NB4 (cell line): ENCODE measurements around the gene PDC.

ENCODE experiments used
- DNase-seq: peaks from one replicate; pipeline ENCODE4 v3.0.0; 2010; ENCODE audit warnings: low read depth
- H3K4me3 ChIP-seq: one replicate; pipeline ENCODE4 v1.5.1; 2011; ENCODE audit warnings: mild to moderate bottlenecking, low read depth, low read length, moderate library complexity
- CTCF ChIP-seq: IDR thresholded peaks from one replicate; pipeline ENCODE4 v1.5.1; 2012; ENCODE audit warnings: low read depth, low read length
- MYC ChIP-seq: IDR thresholded peaks from 2 replicates; pipeline ENCODE4 v1.6.1; 2011; ENCODE audit warnings: low read depth, low read length
- POLR2A ChIP-seq: IDR thresholded peaks from 2 replicates; pipeline ENCODE4 v1.6.1; 2011; ENCODE audit warnings: mild to moderate bottlenecking; ENCODE audit not compliant: insufficient read length; ENCODE audit errors: extremely low read depth
- TF ChIP-seq, protein P1 (sequence below): IDR thresholded peaks from 2 replicates; pipeline ENCODE4 v1.6.1; 2011; ENCODE audit warnings: low read depth, low read length

Gene PDC

DNA sequence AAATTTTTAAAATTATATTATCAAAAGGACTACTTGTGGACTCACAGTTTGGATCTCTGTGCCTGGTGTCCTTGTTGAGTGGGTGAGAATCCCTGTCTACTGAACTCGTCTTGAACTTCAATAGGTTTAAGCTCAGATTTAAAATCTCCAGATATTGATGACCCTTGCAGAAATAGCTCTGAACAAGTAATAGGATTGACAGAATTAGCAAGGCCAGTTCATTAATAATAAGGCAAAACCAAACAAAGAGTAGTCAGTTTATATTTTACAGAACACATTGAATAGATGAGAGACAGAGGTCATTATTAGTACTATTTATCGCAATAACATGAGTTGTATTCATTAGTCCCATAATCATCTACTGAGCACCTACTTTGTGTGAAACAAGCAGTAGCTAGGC lies at the start of gene PDC:
PDC (minus strand) TSS at position 101 of the 400 bp plus-strand sequence. CDS start 11,655 bp downstream, outside the sequence.
- no peak within 1 kb of the TSS for H3K4me3 ChIP-seq
- DNase-seq, result no peak
- no peak for TF ChIP-seq MYC
- TF ChIP-seq, protein P1, sequence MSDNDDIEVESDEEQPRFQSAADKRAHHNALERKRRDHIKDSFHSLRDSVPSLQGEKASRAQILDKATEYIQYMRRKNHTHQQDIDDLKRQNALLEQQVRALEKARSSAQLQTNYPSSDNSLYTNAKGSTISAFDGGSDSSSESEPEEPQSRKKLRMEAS, result no peak
- TF ChIP-seq POLR2A, result no peak
- TF ChIP-seq CTCF, result no peak

GRCh38 chr1:186503190-186503589 lies 42.3 kb upstream of the PDC start:
- no peak overlapping the region for H3K4me3 ChIP-seq
- DNase-seq, result no peak
- TF ChIP-seq POLR2A (no peak), CTCF (no peak), MYC (no peak)
- TF ChIP-seq, protein P1, result no peak

DNA sequence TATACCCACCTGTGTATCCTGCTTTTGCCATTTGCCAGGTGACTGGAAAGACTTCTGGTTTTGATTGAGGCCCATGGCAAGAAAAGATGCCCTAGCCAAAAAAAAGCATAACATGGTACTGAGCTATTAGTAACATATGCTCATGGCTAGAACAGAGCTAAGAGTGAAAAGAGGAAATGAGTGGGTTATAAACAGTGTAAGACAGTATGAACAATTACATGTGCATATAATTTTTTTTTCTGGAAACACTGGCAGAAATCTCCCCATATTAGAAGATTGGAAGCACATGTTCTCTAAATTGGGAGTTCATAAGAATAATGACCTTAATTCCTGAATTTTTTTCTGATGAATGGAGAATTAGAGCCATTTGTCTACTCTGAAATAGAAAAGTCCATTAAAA lies 41.2 kb upstream of the PDC start:
- no peak for DNase-seq
- H3K4me3 ChIP-seq, result no peak overlapping the region
- TF ChIP-seq, protein P1, result no peak
- TF ChIP-seq POLR2A (no peak), CTCF (no peak), MYC (no peak)

- TF ChIP-seq POLR2A, result no peak
- no peak for TF ChIP-seq MYC
- no peak for TF ChIP-seq CTCF
- TF ChIP-seq, protein P1, result no peak
- no peak for DNase-seq
- H3K4me3 ChIP-seq, result no peak overlapping the region
Measured at GRCh38 chr1:186500804-186501203, 39.9 kb upstream of the PDC start.

GRCh38 chr1:186499571-186499970 lies 38.7 kb upstream of the PDC start:
- TF ChIP-seq, protein P1, result no peak
- no peak for TF ChIP-seq POLR2A
- TF ChIP-seq MYC, result no peak
- no peak for TF ChIP-seq CTCF
- no peak for DNase-seq

DNA sequence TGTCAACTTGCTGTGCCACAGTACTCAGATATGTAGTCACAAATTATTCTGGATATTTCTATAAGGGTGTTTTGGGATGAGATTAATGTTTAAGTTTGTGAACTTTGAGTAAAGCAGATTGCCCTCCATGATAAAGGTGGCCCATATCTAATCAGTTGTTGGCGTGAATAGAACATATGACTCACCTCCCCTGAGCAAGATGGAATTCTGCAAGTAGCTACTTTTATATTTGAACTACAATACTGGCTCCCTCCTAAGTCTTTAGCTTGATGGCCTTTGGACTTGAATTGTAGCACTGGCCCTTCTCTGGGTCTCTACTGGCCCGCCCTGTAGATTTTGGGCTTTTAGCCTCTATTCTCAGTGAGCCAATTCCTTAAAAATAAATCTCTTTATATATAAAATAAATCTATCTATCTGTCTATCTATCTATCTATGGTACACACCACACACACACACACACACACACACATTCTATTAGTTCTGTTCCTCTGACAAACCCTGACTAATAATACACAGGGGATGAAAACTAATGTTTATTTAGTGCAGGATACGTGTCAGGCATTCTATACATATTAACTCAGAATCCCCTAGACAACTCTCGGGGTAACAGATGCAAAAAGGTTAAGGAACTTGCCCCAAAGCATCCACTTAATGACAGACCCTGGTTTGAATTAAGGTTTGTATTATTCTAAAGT lies 37.9 kb upstream of the PDC start:
- DNase-seq, result no peak
- TF ChIP-seq POLR2A (no peak), MYC (no peak), CTCF (no peak)
- TF ChIP-seq, protein P1, result no peak
- H3K4me3 ChIP-seq, result no peak overlapping the region

More at GRCh38 chr1:186499571-186499970, 38.7 kb upstream of the PDC start:
- no peak overlapping the region for H3K4me3 ChIP-seq
